Activated B cell treated with CpG ODN at 0.5 μM for 24 hours (primary cell): ENCODE measurements around the gene CD320. TPM values are rescaled to one million over a fixed set of nuclear protein-coding genes. Genes with fewer than 3 reads are reported as not detected.

Experiments used
- ATAC-seq: fragments of 200-7000 bp; cut with Tn5 transposase; one replicate; pipeline ENCODE4 v1.10.0; 2021; ENCODE audit warnings: low read depth, mild to moderate bottlenecking, moderate library complexity
- CTCF ChIA-PET: fragments of 350-600 bp; sonication (Branson Sonifier 250); formaldehyde crosslinking; loops from one replicate; lab custom pipeline; 2021; ENCODE audit warnings: antibody characterized with exemption; lab: Charles Lee
- POLR2A ChIA-PET: fragments of 350-600 bp; sonication (Branson Sonifier 250); formaldehyde crosslinking; loops from one replicate; lab custom pipeline; 2021; ENCODE audit warnings: antibody characterized with exemption; lab: Charles Lee
- DNase-seq: peaks from one replicate; pipeline ENCODE4 v3.0.0; 2022
- H3K27ac Mint-ChIP-seq: one replicate; pipeline ENCODE4 v1.8.0; 2020; ENCODE audit warnings: mixed read lengths
- H3K27me3 Mint-ChIP-seq: one replicate; pipeline ENCODE4 v1.8.0; 2021; ENCODE audit warnings: mixed read lengths
- H3K36me3 Mint-ChIP-seq: one replicate; pipeline ENCODE4 v1.8.0; 2021; ENCODE audit warnings: low read depth, mixed read lengths
- H3K4me1 Mint-ChIP-seq: one replicate; pipeline ENCODE4 v1.8.0; 2021; ENCODE audit warnings: mixed read lengths
- H3K4me3 Mint-ChIP-seq: one replicate; pipeline ENCODE4 v1.8.0; 2020; ENCODE audit warnings: mild to moderate bottlenecking, mixed read lengths
- H3K9me3 Mint-ChIP-seq: one replicate; pipeline ENCODE4 v1.8.0; 2020; ENCODE audit warnings: mixed read lengths
- CTCF ChIP-seq: fragments of 200-600 bp; IDR thresholded peaks from one replicate; pipeline ENCODE4 v1.8.0; 2022; ENCODE audit warnings: antibody characterized with exemption, mild to moderate bottlenecking
- intact Hi-C: fragments of 100-400 bp; cut with micrococcal nuclease; formaldehyde crosslinking; loops from one replicate; pipeline ENCODE4 v1.15.1; 2024
- total RNA-seq: library from RNA; stranded (reverse); gene quantifications from 2 replicates; pipeline ENCODE4 v1.2.3, GENCODE V29; 2022

CD320 gene
- total RNA-seq, 1 donor from 2014 or later: 24.6 TPM

- Mint-ChIP-seq H3K4me1 (peaks cover 3% of the 10 kb centered on the region), H3K4me3 (no peak overlapping the region), H3K36me3 (peaks cover 62% of the 10 kb centered on the region), H3K9me3 (no peaks in the 10 kb centered on the region), H3K27me3 (no peaks in the 10 kb centered on the region), H3K27ac (no peak overlapping the region)
- POLR2A ChIA-PET: interaction anchor here (1.0 to 1.3 kb wide), 5 partner anchors 43 to 95 kb away, joined by 3 to 8 read pairs (median 6); partner anchors contain the start of gene CERS4
- intact Hi-C loops: loop anchor here (1.0 to 2.0 kb wide), 6 partner anchors 45 to 309 kb away; partner anchors contain the start of gene CERS4
- no peak for TF ChIP-seq CTCF
- CTCF ChIA-PET: interaction anchor here (0.7 to 5.9 kb wide), 5 partner anchors 10 to 309 kb away, joined by 3 to 46 read pairs (median 5); no protein-coding TSS in a partner anchor
- DNase-seq (no peak), ATAC-seq (no peak)
Observed at GRCh38 chr19:8253678-8254077, 54.5 kb downstream of the CD320 start.

GRCh38 chr19:8252922-8253589 is 55.1 kb downstream of the CD320 start:
- ChIA-PET POLR2A (interaction anchor here (0.6 to 1.5 kb wide), 8 partner anchors 42 to 94 kb away, joined by 3 to 8 read pairs (median 5); partner anchors contain the start of gene CERS4), CTCF (interaction anchor here (0.7 to 5.9 kb wide), 6 partner anchors 10 to 309 kb away, joined by 3 to 46 read pairs (median 4); no protein-coding TSS in a partner anchor)
- Mint-ChIP-seq H3K27ac (peak overlapping the region; percentile 71), H3K9me3 (no peaks in the 10 kb centered on the region), H3K4me3 (no peak overlapping the region), H3K4me1 (peaks cover 3% of the 10 kb centered on the region), H3K36me3 (peaks cover 61% of the 10 kb centered on the region), H3K27me3 (no peaks in the 10 kb centered on the region)
- peak; percentile 95 for ATAC-seq
- intact Hi-C loops: loop anchor here (1.0 to 2.0 kb wide), 6 partner anchors 44 to 309 kb away; partner anchors contain the start of gene CERS4
- TF ChIP-seq CTCF: peak; percentile 75
- DNase-seq: peak; percentile 82

Other genes starting within 250 kb of the CD320 start
- not detected in 2 replicates for gene FBN3, start 158.8 kb downstream of the CD320 start, total RNA-seq
- 112 and 114 TPM in 2 replicates for gene CERS4, start 99.0 kb downstream of the CD320 start, total RNA-seq
- 31.1 and 35.8 TPM in 2 replicates for gene NDUFA7, start 13.0 kb upstream of the CD320 start, total RNA-seq
- 3,149 and 3,168 TPM in 2 replicates for gene RPS28, start 13.1 kb upstream of the CD320 start, total RNA-seq
- gene KANK3, start 34.9 kb upstream of the CD320 start, total RNA-seq: 0.07 and 0.29 TPM in 2 replicates
- gene ANGPTL4, start 55.8 kb upstream of the CD320 start, total RNA-seq: not detected in 2 replicates
- gene RAB11B, start 82.0 kb upstream of the CD320 start, total RNA-seq: 92.1 and 100 TPM in 2 replicates
- 24.8 and 25.6 TPM in 2 replicates for gene MARCHF2, start 104.9 kb upstream of the CD320 start, total RNA-seq
- gene HNRNPM, start 136.6 kb upstream of the CD320 start, total RNA-seq: 282 and 287 TPM in 2 replicates
- gene PRAM1, start 194.3 kb upstream of the CD320 start, total RNA-seq: 0.29 and 0.49 TPM in 2 replicates
- 28.6 and 32.8 TPM in 2 replicates for gene ZNF414, start 205.8 kb upstream of the CD320 start, total RNA-seq